Measurements from ENCODE around the gene HDLBP. TPM values are rescaled to one million over a fixed set of nuclear protein-coding genes. Genes with fewer than 3 reads are reported as not detected.

The HDLBP gene
- total RNA-seq, 1 experiment from 2014 or later: 510 TPM

GRCh38 chr2:241241669-241242068 lies 73.8 kb downstream of the HDLBP start:
- Histone ChIP-seq H3K27me3 (replicated peaks; ENCODE audit: insufficient read depth, low read depth, low read length, poor library complexity) (no peaks in the 10 kb centered on the region), H3K9me3 (ENCODE audit: low read depth, low read length, poor library complexity, severe bottlenecking) (no peaks in the 10 kb centered on the region), H3K36me3 (ENCODE audit: insufficient read depth, low read length, poor library complexity, severe bottlenecking) (peaks cover 99% of the 10 kb centered on the region), H3K4me3 (ENCODE audit: low read depth, low read length, poor library complexity, severe bottlenecking) (no peak overlapping the region), H3K27ac (ENCODE audit: low read depth, low read length, poor library complexity, severe bottlenecking) (no peak overlapping the region), H3K4me1 (ENCODE audit: insufficient read depth, low read length, poor library complexity, severe bottlenecking) (no peaks in the 10 kb centered on the region)
- no peak for DNase-seq (ENCODE audit: low spot score)
- no peak for TF ChIP-seq EZH2 (IDR thresholded peaks at IDR 0.05; ENCODE audit: borderline replicate concordance, low read depth, low read length, poor library complexity, severe bottlenecking)
- TF ChIP-seq, protein P1, sequence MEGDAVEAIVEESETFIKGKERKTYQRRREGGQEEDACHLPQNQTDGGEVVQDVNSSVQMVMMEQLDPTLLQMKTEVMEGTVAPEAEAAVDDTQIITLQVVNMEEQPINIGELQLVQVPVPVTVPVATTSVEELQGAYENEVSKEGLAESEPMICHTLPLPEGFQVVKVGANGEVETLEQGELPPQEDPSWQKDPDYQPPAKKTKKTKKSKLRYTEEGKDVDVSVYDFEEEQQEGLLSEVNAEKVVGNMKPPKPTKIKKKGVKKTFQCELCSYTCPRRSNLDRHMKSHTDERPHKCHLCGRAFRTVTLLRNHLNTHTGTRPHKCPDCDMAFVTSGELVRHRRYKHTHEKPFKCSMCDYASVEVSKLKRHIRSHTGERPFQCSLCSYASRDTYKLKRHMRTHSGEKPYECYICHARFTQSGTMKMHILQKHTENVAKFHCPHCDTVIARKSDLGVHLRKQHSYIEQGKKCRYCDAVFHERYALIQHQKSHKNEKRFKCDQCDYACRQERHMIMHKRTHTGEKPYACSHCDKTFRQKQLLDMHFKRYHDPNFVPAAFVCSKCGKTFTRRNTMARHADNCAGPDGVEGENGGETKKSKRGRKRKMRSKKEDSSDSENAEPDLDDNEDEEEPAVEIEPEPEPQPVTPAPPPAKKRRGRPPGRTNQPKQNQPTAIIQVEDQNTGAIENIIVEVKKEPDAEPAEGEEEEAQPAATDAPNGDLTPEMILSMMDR (conservative IDR thresholded peaks at IDR 0.05; ENCODE audit: low read depth, low read length): no peak
- BruUV-seq (replicated peaks): no TSS peak
- ChIA-PET CTCF (no interaction called here), POLR2A (ENCODE audit: low non-redundant PET) (interaction anchor here (0.6 kb wide), 1 partner anchor 32 kb away, joined by 3 read pairs; no protein-coding TSS in a partner anchor)
- intact Hi-C loops (cut with micrococcal nuclease; ENCODE audit: unreplicated experiment): no loop called here

DNA sequence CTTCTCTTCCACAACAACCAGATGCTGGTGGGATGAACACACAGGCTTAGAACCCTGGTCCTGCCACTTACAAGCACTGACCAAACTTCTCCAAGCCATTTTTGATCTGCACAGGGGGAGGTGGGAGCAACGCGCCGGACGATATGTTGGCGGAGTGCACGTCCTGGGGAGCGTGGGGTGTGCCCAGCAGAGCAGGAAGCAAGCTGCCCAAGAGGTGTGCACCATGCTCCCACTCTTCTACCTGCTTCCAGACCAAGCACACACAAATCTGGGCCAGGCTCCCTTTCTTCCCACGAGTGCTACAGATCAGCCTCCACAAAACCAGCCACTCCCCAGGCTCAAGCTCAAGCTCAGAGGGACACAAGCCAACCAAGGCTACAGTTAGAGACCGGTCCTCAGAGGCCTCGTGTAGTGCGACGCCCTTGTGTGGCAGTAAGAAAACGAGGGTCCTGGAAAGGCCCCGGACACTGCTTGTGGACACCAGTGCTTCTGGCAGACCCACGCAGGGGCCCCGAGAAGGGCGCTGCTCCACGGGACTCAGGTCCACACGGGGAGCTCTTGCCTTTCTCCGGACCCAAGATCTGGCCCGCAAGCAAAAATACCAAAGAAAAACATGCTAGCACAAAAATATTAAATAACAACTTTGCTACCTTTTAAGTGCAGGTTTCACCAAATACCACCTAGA lies 75.0 kb downstream of the HDLBP start:
- intact Hi-C loops (cut with micrococcal nuclease; ENCODE audit: unreplicated experiment): no loop called here
- H3K36me3 ChIP-seq (ENCODE audit: insufficient read depth, low read length, poor library complexity, severe bottlenecking): peaks cover 99% of the 10 kb centered on the region
- DNase-seq (ENCODE audit: low spot score): no peak

GRCh38 chr2:241239552-241240202 lies 75.8 kb downstream of the HDLBP start:
- TF ChIP-seq EZH2 (IDR thresholded peaks at IDR 0.05; ENCODE audit: borderline replicate concordance, low read depth, low read length, poor library complexity, severe bottlenecking): no peak
- TF ChIP-seq, protein P1 (conservative IDR thresholded peaks at IDR 0.05; ENCODE audit: low read depth, low read length): no peak
- no peak for DNase-seq (ENCODE audit: low spot score)
- Histone ChIP-seq H3K4me3 (ENCODE audit: low read depth, low read length, poor library complexity, severe bottlenecking) (no peak overlapping the region), H3K4me1 (ENCODE audit: insufficient read depth, low read length, poor library complexity, severe bottlenecking) (no peaks in the 10 kb centered on the region), H3K27me3 (replicated peaks; ENCODE audit: insufficient read depth, low read depth, low read length, poor library complexity) (no peaks in the 10 kb centered on the region), H3K36me3 (ENCODE audit: insufficient read depth, low read length, poor library complexity, severe bottlenecking) (peaks cover 99% of the 10 kb centered on the region), H3K27ac (ENCODE audit: low read depth, low read length, poor library complexity, severe bottlenecking) (no peak overlapping the region), H3K9me3 (ENCODE audit: low read depth, low read length, poor library complexity, severe bottlenecking) (no peaks in the 10 kb centered on the region)
- BruUV-seq (replicated peaks): TSS peak; percentile 33
- POLR2A ChIA-PET (ENCODE audit: low non-redundant PET): no interaction called here
- CTCF ChIA-PET: no interaction called here
- intact Hi-C loops (cut with micrococcal nuclease; ENCODE audit: unreplicated experiment): no loop called here

More for the DNA sequence above, 75.0 kb downstream of the HDLBP start:
- no TSS peak for BruUV-seq (replicated peaks)
- ChIA-PET CTCF (no interaction called here), POLR2A (ENCODE audit: low non-redundant PET) (no interaction called here)
- Histone ChIP-seq H3K27ac (ENCODE audit: low read depth, low read length, poor library complexity, severe bottlenecking) (no peak overlapping the region), H3K9me3 (ENCODE audit: low read depth, low read length, poor library complexity, severe bottlenecking) (no peaks in the 10 kb centered on the region), H3K4me1 (ENCODE audit: insufficient read depth, low read length, poor library complexity, severe bottlenecking) (no peaks in the 10 kb centered on the region), H3K4me3 (ENCODE audit: low read depth, low read length, poor library complexity, severe bottlenecking) (no peak overlapping the region), H3K27me3 (replicated peaks; ENCODE audit: insufficient read depth, low read depth, low read length, poor library complexity) (no peaks in the 10 kb centered on the region)
- TF ChIP-seq, protein P1 (conservative IDR thresholded peaks at IDR 0.05; ENCODE audit: low read depth, low read length): no peak
- TF ChIP-seq EZH2 (IDR thresholded peaks at IDR 0.05; ENCODE audit: borderline replicate concordance, low read depth, low read length, poor library complexity, severe bottlenecking): no peak
